ENCODE results near the gene PI4KB. TPM values are rescaled to one million over a fixed set of nuclear protein-coding genes. Genes with fewer than 3 reads are reported as not detected.

The PI4KB gene
- total and polyA plus RNA-seq, 2 of the 4 experiments (the other 2 are of a cell fraction): 82.4 to 94.5 TPM

DNA sequence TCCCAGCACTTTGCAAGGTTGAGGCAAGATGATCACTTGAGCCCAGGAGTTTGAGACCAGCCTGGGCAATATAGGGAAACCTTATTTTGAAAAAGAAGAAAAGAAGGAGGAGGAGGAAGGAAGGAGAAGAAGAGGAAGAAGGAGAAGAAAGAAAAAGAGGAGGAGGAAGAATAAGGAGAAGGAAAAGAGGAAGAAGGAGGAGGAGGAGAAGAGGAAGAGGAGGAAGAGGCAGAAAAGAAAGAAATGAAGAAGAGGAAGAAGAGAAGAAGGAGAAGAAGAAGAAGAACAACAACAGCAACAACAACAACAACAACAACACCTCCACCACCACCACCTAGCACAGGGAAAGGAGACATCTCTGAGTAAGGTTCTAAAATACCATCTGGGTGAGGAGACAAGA lies 34.7 kb upstream of the PI4KB start:
- Histone ChIP-seq H4K20me1 (ENCODE audit: insufficient read depth, low read length) (no peaks in the 10 kb centered on the region), H3K9me1 (ENCODE audit: insufficient read depth, low read length) (peaks cover 5% of the 10 kb centered on the region; the same call in 1 of the 2 replicates), H4K5ac (ENCODE audit: low read depth, low read length) (no peak overlapping the region), H3K36me3 (ENCODE audit: control insufficient read depth, insufficient read depth, low read length) (peaks cover 36% of the 10 kb centered on the region), H4K8ac (ENCODE audit: low read depth in 2 of 2, low read length in 2 of 2) (no peak overlapping the region), H3K4me3 (ENCODE audit: insufficient read depth, low read depth, low read length) (no peak overlapping the region), H3K18ac (ENCODE audit: low read depth, low read length) (no peak overlapping the region), H3K4me1 (ENCODE audit: control insufficient read depth, insufficient read depth, low read length) (no peaks in the 10 kb centered on the region), H2AK5ac (ENCODE audit: low read depth, low read length) (no peak overlapping the region), H3K23ac (ENCODE audit: low read depth, low read length) (no peak overlapping the region), H3K27me3 (ENCODE audit: control insufficient read depth, insufficient read depth, low read length) (no peaks in the 10 kb centered on the region), H3K79me1 (ENCODE audit: low read depth in 1 of 2, low read length in 2 of 2) (no peaks in the 10 kb centered on the region), H2BK20ac (ENCODE audit: low read depth, low read length) (no peak overlapping the region), H3K4me2 (ENCODE audit: low read depth, low read length) (no peak overlapping the region), H2AFZ (replicated peaks; ENCODE audit: low read length, poor library complexity) (no peak overlapping the region), H3K14ac (replicated peaks; ENCODE audit: low read depth, low read length) (no peak overlapping the region), H2AK9ac (replicated peaks; ENCODE audit: low read depth, low read length, poor library complexity) (no peak overlapping the region), H3K56ac (ENCODE audit: extremely low read depth, insufficient read depth, low read length) (no peak overlapping the region), H4K91ac (ENCODE audit: insufficient read depth, low read depth, low read length) (no peak overlapping the region), H3K27ac (ENCODE audit: insufficient read depth, low read length) (no peak overlapping the region), H3K4ac (ENCODE audit: low read depth, low read length) (no peak overlapping the region), H2BK5ac (ENCODE audit: low read depth, low read length, poor library complexity, severe bottlenecking) (no peak overlapping the region), H2BK15ac (ENCODE audit: low read depth, low read length) (no peak overlapping the region), H2BK120ac (ENCODE audit: low read depth, low read length) (no peak overlapping the region), H3K9me3 (ENCODE audit: control insufficient read depth, insufficient read depth, low read length) (peaks cover 9% of the 10 kb centered on the region), H3K9ac (ENCODE audit: low read depth, low read length) (no peak overlapping the region)
- ATAC-seq (ENCODE audit: low read depth) (no peak), DNase-seq (no peak)
- intact Hi-C loops (cut with micrococcal nuclease) (no loop called here), dilution Hi-C loops (cut with HindIII; ENCODE audit: low sequenced_read_pairs, unreplicated experiment) (no loop called here), in situ Hi-C loops (cut with MboI; ENCODE audit: low sequenced_read_pairs) (no loop called here)
- ChIA-PET CTCF (no interaction called here), POLR2A (ENCODE audit: unreplicated experiment) (no interaction called here)
- BruUV-seq (replicated peaks): no TSS peak
- TF ChIP-seq MAZ (IDR thresholded peaks at IDR 0.05; ENCODE audit: borderline replicate concordance, low read depth, low read length) (no peak), FOS (IDR thresholded peaks at IDR 0.05; ENCODE audit: low read depth, low read length) (no peak), POLR2A (IDR thresholded peaks at IDR 0.05; ENCODE audit: low read depth, low read length) (no peak), CEBPB (IDR thresholded peaks at IDR 0.05; ENCODE audit: low read depth, low read length) (no peak), MXI1 (IDR thresholded peaks at IDR 0.05; ENCODE audit: borderline replicate concordance, low read depth, low read length) (no peak)
- TF ChIP-seq, protein P1, sequence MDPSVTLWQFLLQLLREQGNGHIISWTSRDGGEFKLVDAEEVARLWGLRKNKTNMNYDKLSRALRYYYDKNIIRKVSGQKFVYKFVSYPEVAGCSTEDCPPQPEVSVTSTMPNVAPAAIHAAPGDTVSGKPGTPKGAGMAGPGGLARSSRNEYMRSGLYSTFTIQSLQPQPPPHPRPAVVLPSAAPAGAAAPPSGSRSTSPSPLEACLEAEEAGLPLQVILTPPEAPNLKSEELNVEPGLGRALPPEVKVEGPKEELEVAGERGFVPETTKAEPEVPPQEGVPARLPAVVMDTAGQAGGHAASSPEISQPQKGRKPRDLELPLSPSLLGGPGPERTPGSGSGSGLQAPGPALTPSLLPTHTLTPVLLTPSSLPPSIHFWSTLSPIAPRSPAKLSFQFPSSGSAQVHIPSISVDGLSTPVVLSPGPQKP (IDR thresholded peaks at IDR 0.05; ENCODE audit: borderline replicate concordance, low read depth, low read length): no peak
- TF ChIP-seq, protein P2, sequence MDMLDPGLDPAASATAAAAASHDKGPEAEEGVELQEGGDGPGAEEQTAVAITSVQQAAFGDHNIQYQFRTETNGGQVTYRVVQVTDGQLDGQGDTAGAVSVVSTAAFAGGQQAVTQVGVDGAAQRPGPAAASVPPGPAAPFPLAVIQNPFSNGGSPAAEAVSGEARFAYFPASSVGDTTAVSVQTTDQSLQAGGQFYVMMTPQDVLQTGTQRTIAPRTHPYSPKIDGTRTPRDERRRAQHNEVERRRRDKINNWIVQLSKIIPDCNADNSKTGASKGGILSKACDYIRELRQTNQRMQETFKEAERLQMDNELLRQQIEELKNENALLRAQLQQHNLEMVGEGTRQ (IDR thresholded peaks at IDR 0.05; ENCODE audit: low read depth, low read length): no peak

Measured in IMR-90 (cell line).